Mononuclear cell (primary cell): ENCODE measurements around the gene TMEM163. TPM values are rescaled to one million over a fixed set of nuclear protein-coding genes. Genes with fewer than 3 reads are reported as not detected.
"Not testable (repeated sequence)": the region's sequence is repeated elsewhere in the genome, so short reads cannot be mapped to it uniquely, and the experiment has no call there.

ENCODE experiments used
- H3K27me3 ChIP-seq: 2 replicates; pipeline ENCODE4 v1.6.0; 2011; ENCODE audit warnings: low read length, control low read depth; ENCODE audit not compliant: insufficient read depth
- H3K4me1 ChIP-seq: 2 replicates; pipeline ENCODE4 v1.5.1; 2011; ENCODE audit warnings: mild to moderate bottlenecking, low read length, control low read depth; ENCODE audit not compliant: insufficient read depth
- H3K4me3 ChIP-seq: 2 replicates; pipeline ENCODE4 v1.5.1; 2011; ENCODE audit warnings: mild to moderate bottlenecking, low read length, moderate library complexity
- H3K9me3 ChIP-seq: 2 replicates; pipeline ENCODE4 v1.5.1; 2011; ENCODE audit warnings: low read depth, mild to moderate bottlenecking, control low read depth, low read length
- total RNA-seq: library from RNA; depleted of rRNA; stranded (reverse); fragments of >200 nt; gene quantifications from one replicate; pipeline ENCODE4 v1.2.3, GENCODE V29; 2012

TMEM163 gene
- total RNA-seq, 1 donor: 0.63 TPM

- no peaks in the 10 kb centered on the region for H3K4me1 ChIP-seq
- no peak overlapping the region for H3K4me3 ChIP-seq
- H3K9me3 ChIP-seq: no peaks in the 10 kb centered on the region
These were observed 228.9 kb downstream of the TMEM163 start for GRCh38 chr2:134489732-134490384.

GRCh38 chr2:134482766-134483340, 235.9 kb downstream of the TMEM163 start:
- Histone ChIP-seq H3K4me3 (no peak overlapping the region), H3K9me3 (no peaks in the 10 kb centered on the region), H3K4me1 (no peaks in the 10 kb centered on the region)

More at GRCh38 chr2:134489732-134490384, 228.9 kb downstream of the TMEM163 start:
- no peaks in the 10 kb centered on the region for H3K27me3 ChIP-seq

GRCh38 chr2:134482131-134482723, 236.6 kb downstream of the TMEM163 start:
- Histone ChIP-seq H3K4me1 (no peaks in the 10 kb centered on the region), H3K27me3 (no peaks in the 10 kb centered on the region), H3K9me3 (no peaks in the 10 kb centered on the region), H3K4me3 (no peak overlapping the region)

More at GRCh38 chr2:134482766-134483340, 235.9 kb downstream of the TMEM163 start:
- no peaks in the 10 kb centered on the region for H3K27me3 ChIP-seq

- H3K4me1 ChIP-seq: no peaks in the 10 kb centered on the region
- H3K4me3 ChIP-seq: no peak overlapping the region
- no peaks in the 10 kb centered on the region for H3K27me3 ChIP-seq
- no peaks in the 10 kb centered on the region for H3K9me3 ChIP-seq
These were observed 239.0 kb downstream of the TMEM163 start for GRCh38 chr2:134479696-134480330.

GRCh38 chr2:134476982-134477381, 241.8 kb downstream of the TMEM163 start:
- H3K4me1 ChIP-seq, H3K4me3 ChIP-seq, H3K9me3 ChIP-seq, H3K27me3 ChIP-seq: not testable (repeated sequence)

GRCh38 chr2:134470561-134471168, 248.1 kb downstream of the TMEM163 start:
- Histone ChIP-seq H3K9me3 (peaks cover 6% of the 10 kb centered on the region), H3K4me3 (no peak overlapping the region), H3K4me1 (no peaks in the 10 kb centered on the region), H3K27me3 (no peaks in the 10 kb centered on the region)

- Histone ChIP-seq H3K9me3 (peaks cover 6% of the 10 kb centered on the region), H3K4me1 (no peaks in the 10 kb centered on the region), H3K4me3 (no peak overlapping the region), H3K27me3 (no peaks in the 10 kb centered on the region)
These were observed 249.2 kb downstream of the TMEM163 start for GRCh38 chr2:134469516-134470115.

- Histone ChIP-seq H3K4me1 (no peaks in the 10 kb centered on the region), H3K9me3 (peaks cover 2% of the 10 kb centered on the region), H3K4me3 (no peak overlapping the region), H3K27me3 (no peaks in the 10 kb centered on the region)
These were observed 250.0 kb downstream of the TMEM163 start for GRCh38 chr2:134468776-134469175.

GRCh38 chr2:134468164-134468563, 250.6 kb downstream of the TMEM163 start:
- Histone ChIP-seq H3K9me3 (no peaks in the 10 kb centered on the region), H3K4me3 (no peak overlapping the region), H3K27me3 (no peaks in the 10 kb centered on the region), H3K4me1 (no peaks in the 10 kb centered on the region)

GRCh38 chr2:134466141-134466540, 252.7 kb downstream of the TMEM163 start:
- H3K4me3 ChIP-seq: no peak overlapping the region
- H3K4me1 ChIP-seq: no peaks in the 10 kb centered on the region
- H3K9me3 ChIP-seq: no peaks in the 10 kb centered on the region
- H3K27me3 ChIP-seq: no peaks in the 10 kb centered on the region

GRCh38 chr2:134465228-134466105, 253.3 kb downstream of the TMEM163 start:
- H3K4me1 ChIP-seq: no peaks in the 10 kb centered on the region
- no peaks in the 10 kb centered on the region for H3K27me3 ChIP-seq
- no peaks in the 10 kb centered on the region for H3K9me3 ChIP-seq
- H3K4me3 ChIP-seq: no peak overlapping the region

GRCh38 chr2:134463699-134464022, 255.1 kb downstream of the TMEM163 start:
- Histone ChIP-seq H3K27me3 (no peaks in the 10 kb centered on the region), H3K4me3 (no peak overlapping the region), H3K4me1 (no peaks in the 10 kb centered on the region), H3K9me3 (no peaks in the 10 kb centered on the region)

GRCh38 chr2:134462791-134463698, 255.8 kb downstream of the TMEM163 start:
- no peak overlapping the region for H3K4me3 ChIP-seq
- H3K9me3 ChIP-seq: no peaks in the 10 kb centered on the region
- no peaks in the 10 kb centered on the region for H3K27me3 ChIP-seq
- no peaks in the 10 kb centered on the region for H3K4me1 ChIP-seq
